Loucy (cell line): ENCODE data around the gene TENT4B.
"Not testable (repeated sequence)": the region's sequence is repeated elsewhere in the genome, so short reads cannot be mapped to it uniquely, and the experiment has no call there.

Experiments
- H2AFZ ChIP-seq: fragments of 200-600 bp; sonication (generic); 2 replicates; pipeline ENCODE4 v1.6.0; 2016; ENCODE audit warnings: antibody characterized with exemption, mild to moderate bottlenecking, low read length, moderate library complexity
- H3F3A ChIP-seq: fragments of 200-600 bp; 2 replicates; pipeline ENCODE4 v1.6.0; 2016; ENCODE audit warnings: antibody characterized with exemption, low read depth, mild to moderate bottlenecking
- H3K27me3 ChIP-seq: fragments of 200-600 bp; sonication (generic); 2 replicates; pipeline ENCODE4 v1.6.1; 2014; ENCODE audit warnings: low read length, mild to moderate bottlenecking; ENCODE audit not compliant: insufficient read depth, poor library complexity, severe bottlenecking
- H3K36me3 ChIP-seq: fragments of 200-600 bp; sonication (generic); 2 replicates; pipeline ENCODE4 v1.6.1; 2016; ENCODE audit warnings: low read length; ENCODE audit not compliant: insufficient read depth
- H3K4me1 ChIP-seq: fragments of 200-600 bp; sonication (generic); 2 replicates; pipeline ENCODE4 v1.5.1; 2014; ENCODE audit warnings: low read length, mild to moderate bottlenecking; ENCODE audit not compliant: insufficient read depth, poor library complexity, severe bottlenecking
- H3K4me2 ChIP-seq: fragments of 200-600 bp; sonication (generic); 2 replicates; pipeline ENCODE4 v1.6.0; 2014; ENCODE audit warnings: antibody characterized with exemption, low read length, low read depth, mild to moderate bottlenecking; ENCODE audit not compliant: poor library complexity, severe bottlenecking
- H3K4me3 ChIP-seq: fragments of 200-600 bp; sonication (generic); 2 replicates; pipeline ENCODE4 v1.5.1; 2014; ENCODE audit warnings: low read length, mild to moderate bottlenecking, mixed read lengths; ENCODE audit not compliant: poor library complexity, severe bottlenecking
- H3K79me2 ChIP-seq: fragments of 200-600 bp; sonication (generic); 2 replicates; pipeline ENCODE4 v1.6.1; 2014; ENCODE audit warnings: low read length; ENCODE audit not compliant: insufficient read depth
- H3K9ac ChIP-seq: fragments of 200-600 bp; sonication (generic); 2 replicates; pipeline ENCODE4 v1.6.0; 2014; ENCODE audit warnings: mild to moderate bottlenecking, low read depth, low read length, moderate library complexity; ENCODE audit not compliant: poor library complexity, severe bottlenecking
- H3K9me2 ChIP-seq: fragments of 200-600 bp; sonication (generic); replicated peaks from 2 replicates; pipeline ENCODE4 v1.6.1; 2016; ENCODE audit warnings: low read depth, low read length, mixed read lengths
- H3K9me3 ChIP-seq: fragments of 200-600 bp; sonication (generic); 2 replicates; pipeline ENCODE4 v1.6.1; 2014; ENCODE audit warnings: mild to moderate bottlenecking, antibody characterized with exemption, low read length, low read depth; ENCODE audit not compliant: insufficient read depth
- H4K20me1 ChIP-seq: fragments of 200-600 bp; sonication (generic); 2 replicates; pipeline ENCODE4 v1.6.0; 2014; ENCODE audit warnings: antibody characterized with exemption, low read length, mild to moderate bottlenecking; ENCODE audit not compliant: insufficient read depth, poor library complexity, severe bottlenecking
- EZH2phosphoT487 ChIP-seq: fragments of 200-600 bp; IDR thresholded peaks from 2 replicates; pipeline ENCODE4 v1.6.1; 2018; ENCODE audit warnings: antibody characterized with exemption, mild to moderate bottlenecking, moderate library complexity, borderline replicate concordance
- TF ChIP-seq, protein P1 (sequence below): fragments of 200-600 bp; sonication (generic); conservative IDR thresholded peaks from 2 replicates; pipeline ENCODE4 v1.5.1; 2014; ENCODE audit warnings: mild to moderate bottlenecking, antibody characterized with exemption, low read length

The TENT4B gene

DNA sequence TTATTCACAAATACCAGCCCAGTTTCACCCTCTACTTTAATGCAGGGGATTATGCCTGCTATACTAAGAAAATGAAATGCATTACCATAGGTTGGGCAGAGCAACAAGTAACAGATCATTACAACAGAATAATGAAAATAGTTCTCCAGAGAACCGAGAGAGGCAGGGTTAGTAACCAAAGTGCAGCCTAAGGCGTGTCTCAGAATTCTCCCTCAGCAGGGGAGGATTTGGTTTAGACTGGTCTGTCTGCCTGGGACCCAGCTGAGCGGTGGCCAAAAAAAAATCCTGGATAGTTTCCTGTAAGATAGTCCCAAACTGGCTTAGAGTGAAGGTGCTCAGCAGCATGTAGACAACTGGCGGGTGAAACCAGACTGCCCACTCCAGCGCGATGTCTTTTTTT is 82.5 kb downstream of the TENT4B start:
- Histone ChIP-seq H3K27me3 (no peaks in the 10 kb centered on the region), H3K9me2 (no peaks in the 10 kb centered on the region), H3K9ac (no peak overlapping the region), H2AFZ (no peak overlapping the region), H3K79me2 (no peaks in the 10 kb centered on the region), H3K9me3 (no peaks in the 10 kb centered on the region), H3K4me3 (no peak overlapping the region), H3K36me3 (no peaks in the 10 kb centered on the region), H4K20me1 (no peaks in the 10 kb centered on the region), H3K4me1 (no peaks in the 10 kb centered on the region), H3K4me2 (no peak overlapping the region), H3F3A (no peaks in the 10 kb centered on the region)
- TF ChIP-seq, protein P1, sequence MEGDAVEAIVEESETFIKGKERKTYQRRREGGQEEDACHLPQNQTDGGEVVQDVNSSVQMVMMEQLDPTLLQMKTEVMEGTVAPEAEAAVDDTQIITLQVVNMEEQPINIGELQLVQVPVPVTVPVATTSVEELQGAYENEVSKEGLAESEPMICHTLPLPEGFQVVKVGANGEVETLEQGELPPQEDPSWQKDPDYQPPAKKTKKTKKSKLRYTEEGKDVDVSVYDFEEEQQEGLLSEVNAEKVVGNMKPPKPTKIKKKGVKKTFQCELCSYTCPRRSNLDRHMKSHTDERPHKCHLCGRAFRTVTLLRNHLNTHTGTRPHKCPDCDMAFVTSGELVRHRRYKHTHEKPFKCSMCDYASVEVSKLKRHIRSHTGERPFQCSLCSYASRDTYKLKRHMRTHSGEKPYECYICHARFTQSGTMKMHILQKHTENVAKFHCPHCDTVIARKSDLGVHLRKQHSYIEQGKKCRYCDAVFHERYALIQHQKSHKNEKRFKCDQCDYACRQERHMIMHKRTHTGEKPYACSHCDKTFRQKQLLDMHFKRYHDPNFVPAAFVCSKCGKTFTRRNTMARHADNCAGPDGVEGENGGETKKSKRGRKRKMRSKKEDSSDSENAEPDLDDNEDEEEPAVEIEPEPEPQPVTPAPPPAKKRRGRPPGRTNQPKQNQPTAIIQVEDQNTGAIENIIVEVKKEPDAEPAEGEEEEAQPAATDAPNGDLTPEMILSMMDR = no peak
- no peak for TF ChIP-seq EZH2phosphoT487

DNA sequence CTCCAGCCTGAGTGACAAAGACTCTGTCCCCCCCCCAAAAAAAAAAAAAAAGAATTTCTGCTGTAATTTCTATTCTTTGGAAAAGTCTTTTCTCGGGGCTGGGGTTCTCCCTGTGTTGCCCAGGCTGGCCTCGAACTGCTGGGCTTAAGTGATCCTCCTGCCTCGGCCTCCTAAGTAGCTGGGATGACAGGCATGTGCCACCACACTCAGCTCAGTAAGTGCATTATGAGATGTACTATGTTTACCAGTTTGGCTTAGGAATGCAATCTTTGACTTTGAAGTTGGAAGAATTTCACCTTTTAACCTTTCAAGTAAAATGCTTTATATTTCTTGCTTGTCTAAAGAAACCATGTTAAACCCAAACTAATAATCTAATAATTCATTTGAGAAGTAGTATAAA is 85.2 kb downstream of the TENT4B start:
- Histone ChIP-seq H3K36me3 (no peaks in the 10 kb centered on the region), H3K27me3 (no peaks in the 10 kb centered on the region), H4K20me1 (no peaks in the 10 kb centered on the region), H3K4me2 (no peak overlapping the region), H2AFZ (no peak overlapping the region), H3F3A (no peaks in the 10 kb centered on the region), H3K4me3 (no peak overlapping the region), H3K9ac (no peak overlapping the region), H3K9me3 (no peaks in the 10 kb centered on the region), H3K4me1 (no peaks in the 10 kb centered on the region), H3K79me2 (no peaks in the 10 kb centered on the region), H3K9me2 (no peaks in the 10 kb centered on the region)
- TF ChIP-seq, protein P1 = no peak
- TF ChIP-seq EZH2phosphoT487 = no peak

DNA sequence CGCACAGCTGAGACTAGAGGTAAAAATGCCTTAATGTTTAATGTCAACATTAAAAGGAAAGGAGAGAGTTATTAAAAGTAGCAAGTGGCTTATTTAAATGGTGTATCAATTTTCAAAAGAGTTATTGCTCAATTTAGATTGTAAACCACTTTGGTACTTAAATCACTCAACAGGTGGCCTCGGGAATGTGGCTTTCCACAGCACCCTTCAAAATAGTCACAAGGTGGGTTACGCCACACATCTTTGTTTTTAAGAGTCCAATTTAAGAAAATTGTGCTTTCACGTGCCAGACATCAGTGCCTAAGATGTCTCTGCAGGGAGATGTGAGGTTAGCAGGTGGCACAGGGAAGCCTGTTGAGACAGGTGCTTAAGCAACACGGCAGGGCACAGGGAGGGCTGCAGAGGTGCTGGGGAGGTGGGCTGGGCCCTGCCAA is 85.8 kb downstream of the TENT4B start:
- H3K4me2 ChIP-seq = no peak overlapping the region
- no peak overlapping the region for H2AFZ ChIP-seq
- no peak overlapping the region for H3K4me3 ChIP-seq
- no peaks in the 10 kb centered on the region for H3K79me2 ChIP-seq
- H3F3A ChIP-seq = no peaks in the 10 kb centered on the region
- no peaks in the 10 kb centered on the region for H3K4me1 ChIP-seq
- H3K9me3 ChIP-seq = no peaks in the 10 kb centered on the region
- no peaks in the 10 kb centered on the region for H3K27me3 ChIP-seq
- TF ChIP-seq, protein P1 = no peak
- no peak for TF ChIP-seq EZH2phosphoT487
- H3K36me3 ChIP-seq = no peaks in the 10 kb centered on the region
- H3K9me2 ChIP-seq = no peaks in the 10 kb centered on the region
- H3K9ac ChIP-seq = no peak overlapping the region
- no peaks in the 10 kb centered on the region for H4K20me1 ChIP-seq

DNA sequence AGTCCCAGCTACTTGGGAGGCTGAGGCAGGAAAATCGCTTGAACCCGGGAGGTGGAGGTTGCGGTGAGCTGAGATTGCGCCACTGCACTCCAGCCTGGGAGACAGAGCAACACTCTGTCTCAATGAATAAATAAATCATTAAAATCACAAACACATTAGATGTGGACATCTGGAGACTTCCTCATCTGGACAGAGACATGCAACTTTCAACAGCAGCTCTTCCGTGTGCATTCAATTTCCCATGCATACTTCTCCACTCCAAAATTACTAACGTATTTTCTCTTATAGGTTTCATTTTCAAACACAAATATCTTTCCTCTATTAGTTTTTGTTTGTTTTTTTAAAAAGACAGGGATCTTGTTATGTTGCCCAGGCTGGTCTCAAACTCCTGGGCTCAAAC is 89.9 kb downstream of the TENT4B start:
- H3K4me3 ChIP-seq, H3K9ac ChIP-seq, H3F3A ChIP-seq, H3K4me1 ChIP-seq, H3K9me2 ChIP-seq, H3K4me2 ChIP-seq, H2AFZ ChIP-seq, H3K9me3 ChIP-seq, H3K79me2 ChIP-seq, H3K36me3 ChIP-seq, H4K20me1 ChIP-seq, H3K27me3 ChIP-seq: not testable (repeated sequence)
